GM12878 (cell line): ENCODE measurements around the gene INPP4B.

Source experiments
- CBFB ChIP-seq: IDR thresholded peaks from 2 replicates; pipeline ENCODE4 v1.6.1; 2016; ENCODE audit warnings: antibody characterized with exemption, low read depth
- CTCF ChIP-seq, 3 experiments: IDR thresholded peaks in 2 of 3; conservative IDR thresholded peaks in 1 of 3; 2 replicates each; pipeline ENCODE4 v1.5.1; 2011; ENCODE audit warnings: low read depth in 3 of 3, low read length in 3 of 3, mild to moderate bottlenecking in 3 of 3, control low read depth in 2 of 3, moderate library complexity in 2 of 3, inconsistent platforms in 1 of 3, mixed read lengths in 1 of 3; ENCODE audit not compliant: control insufficient read depth in 2 of 3, insufficient read depth in 1 of 3; ENCODE audit errors: extremely low read depth in 1 of 3
- KDM1A ChIP-seq: fragments of 200-600 bp; sonication (generic); IDR thresholded peaks from 2 replicates; pipeline ENCODE4 v1.6.1; 2016; ENCODE audit warnings: borderline replicate concordance
- PAX8 ChIP-seq: fragments of 450-650 bp; IDR thresholded peaks from 2 replicates; pipeline ENCODE4 v1.6.1; 2017; ENCODE audit warnings: mild to moderate bottlenecking, moderate library complexity

GRCh38 chr4:142416711-142417275 is 429.3 kb downstream of the INPP4B start:
- no peak for TF ChIP-seq CTCF (IDR thresholded peaks at IDR 0.05 in 2 of 3, conservative IDR thresholded peaks at IDR 0.05 in 1 of 3; ENCODE audit: control insufficient read depth in 2 of 3, extremely low read depth in 1 of 3, insufficient read depth in 1 of 3, low read depth in 3 of 3, low read length in 3 of 3)
- no peak for TF ChIP-seq CBFB
- TF ChIP-seq PAX8 = no peak
- no peak for TF ChIP-seq KDM1A
